ENCODE data around the gene GAS6.
"Not testable (repeated sequence)": the region's sequence is repeated elsewhere in the genome, so short reads cannot be mapped to it uniquely, and the experiment has no call there.

GAS6 gene

DNA sequence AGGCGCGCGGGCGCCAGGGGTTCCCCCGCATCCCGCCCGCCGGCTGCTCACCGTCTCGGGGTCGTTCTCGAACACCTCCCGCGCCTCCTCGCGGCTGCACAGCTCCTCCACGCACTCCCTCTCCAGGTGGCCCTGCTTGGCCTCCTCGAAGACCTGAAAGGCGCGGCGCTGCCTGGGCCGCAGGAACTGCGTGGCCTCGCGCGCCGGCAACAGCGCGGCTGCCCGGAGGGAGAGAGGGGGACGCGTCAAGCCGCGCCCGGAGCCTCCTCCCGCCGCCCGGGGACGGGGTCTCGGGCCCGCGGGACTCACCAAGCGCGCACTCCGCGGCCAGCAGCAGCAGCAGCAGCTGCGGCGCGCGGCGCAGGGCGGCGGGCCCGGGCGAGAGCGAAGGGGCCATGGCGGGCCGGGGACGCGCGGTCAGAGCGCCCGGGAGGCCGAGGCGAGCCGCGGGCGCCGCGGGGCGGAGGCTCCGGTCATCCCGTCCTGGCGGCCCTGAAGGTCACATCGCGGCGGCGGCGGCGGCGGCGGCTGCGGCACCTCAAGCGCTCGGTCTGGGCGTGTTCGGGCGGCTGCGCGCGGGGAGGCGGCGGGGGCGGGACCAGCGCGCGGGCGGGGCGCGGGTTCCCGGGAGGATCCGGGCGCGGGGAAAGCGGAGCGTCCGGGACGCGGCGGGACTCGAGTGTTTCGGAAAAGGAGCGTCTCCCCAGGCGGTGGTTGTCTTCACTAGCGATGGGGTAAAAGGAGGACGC is at the start of gene GAS6:
Gene GAS6, minus strand, starts transcription at position 553 of the 749 bp plus-strand sequence. Its CDS starts 156 bp downstream, at position 397.
- Histone ChIP-seq H3K9me3 (ENCODE audit: low read length) (no peaks in the 10 kb centered on the region), H3K27ac (ENCODE audit: low read depth, low read length) (peak within 1 kb of the TSS; percentile 82), H3K4me1 (ENCODE audit: insufficient read depth, low read length) (peaks cover 7% of the 10 kb centered on the region), H3K4me3 (ENCODE audit: low read depth in 1 of 2, low read length in 2 of 2) (peak within 1 kb of the TSS; percentile 72 to 96), H3K27me3 (ENCODE audit: control insufficient read depth in 1 of 2, insufficient read depth in 2 of 2, low read length in 2 of 2) (peaks cover 0 to under 1% of the 10 kb centered on the region in 2 donors), H3K36me3 (ENCODE audit: insufficient read depth, low read length) (no peaks in the 10 kb centered on the region), H3K9ac (ENCODE audit: low read length) (peak within 1 kb of the TSS; percentile 39)

DNA sequence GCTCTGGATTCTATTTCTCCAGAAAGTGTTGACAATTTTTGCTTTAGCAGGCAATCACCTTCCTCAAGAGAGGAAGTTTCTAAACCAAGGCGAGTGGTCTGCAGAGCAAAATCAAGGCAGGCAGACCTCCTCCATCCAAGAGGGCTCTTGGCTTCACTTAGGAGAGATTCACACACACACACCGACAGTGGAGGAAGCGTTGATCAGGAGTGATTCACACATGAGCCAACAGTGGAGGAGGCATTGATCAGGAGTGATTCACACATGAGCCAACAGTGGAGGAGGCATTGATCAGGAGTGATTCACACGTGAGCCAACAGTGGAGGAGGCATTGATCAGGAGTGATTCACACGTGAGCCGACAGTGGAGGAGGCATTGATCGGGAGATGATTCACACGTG is 49.5 kb upstream of the GAS6 start:
- not testable (repeated sequence) for H3K9me3 ChIP-seq (ENCODE audit: low read length); H3K9ac ChIP-seq (ENCODE audit: low read length); H3K36me3 ChIP-seq (ENCODE audit: insufficient read depth, low read length); H3K4me3 ChIP-seq (ENCODE audit: low read depth in 1 of 2, low read length in 2 of 2); H3K27ac ChIP-seq (ENCODE audit: low read depth, low read length); H3K4me1 ChIP-seq (ENCODE audit: insufficient read depth, low read length)
- peaks cover 6 to 22% of the 10 kb centered on the region in 2 donors for H3K27me3 ChIP-seq (ENCODE audit: control insufficient read depth in 1 of 2, insufficient read depth in 2 of 2, low read length in 2 of 2)

DNA sequence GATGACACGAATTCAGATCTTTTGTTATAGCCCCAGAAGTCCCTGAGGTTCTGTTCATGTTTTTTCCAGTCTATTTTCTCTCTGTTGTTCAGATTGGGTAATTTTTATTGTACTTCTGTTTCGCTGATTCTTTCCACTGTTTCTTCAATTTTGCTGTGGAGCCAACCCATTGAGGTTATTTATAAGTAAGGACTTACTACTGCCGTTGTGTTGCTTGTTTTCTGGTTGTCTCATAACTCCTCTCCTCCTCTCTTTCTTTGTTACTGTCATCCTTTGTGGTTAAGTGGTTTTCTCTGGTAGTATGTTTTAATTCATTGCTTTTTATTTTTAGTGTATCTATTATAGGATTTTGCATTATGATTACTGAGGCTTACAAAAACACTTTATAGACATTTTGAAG is 48.7 kb upstream of the GAS6 start:
- Histone ChIP-seq H3K27ac (ENCODE audit: low read depth, low read length) (no peak overlapping the region), H3K9ac (ENCODE audit: low read length) (no peak overlapping the region), H3K27me3 (ENCODE audit: control insufficient read depth in 1 of 2, insufficient read depth in 2 of 2, low read length in 2 of 2) (peaks cover 6 to 21% of the 10 kb centered on the region in 2 donors), H3K4me1 (ENCODE audit: insufficient read depth, low read length) (peaks cover 5% of the 10 kb centered on the region), H3K36me3 (ENCODE audit: insufficient read depth, low read length) (no peaks in the 10 kb centered on the region), H3K4me3 (ENCODE audit: low read depth in 1 of 2, low read length in 2 of 2) (no peak overlapping the region), H3K9me3 (ENCODE audit: low read length) (no peaks in the 10 kb centered on the region)

DNA sequence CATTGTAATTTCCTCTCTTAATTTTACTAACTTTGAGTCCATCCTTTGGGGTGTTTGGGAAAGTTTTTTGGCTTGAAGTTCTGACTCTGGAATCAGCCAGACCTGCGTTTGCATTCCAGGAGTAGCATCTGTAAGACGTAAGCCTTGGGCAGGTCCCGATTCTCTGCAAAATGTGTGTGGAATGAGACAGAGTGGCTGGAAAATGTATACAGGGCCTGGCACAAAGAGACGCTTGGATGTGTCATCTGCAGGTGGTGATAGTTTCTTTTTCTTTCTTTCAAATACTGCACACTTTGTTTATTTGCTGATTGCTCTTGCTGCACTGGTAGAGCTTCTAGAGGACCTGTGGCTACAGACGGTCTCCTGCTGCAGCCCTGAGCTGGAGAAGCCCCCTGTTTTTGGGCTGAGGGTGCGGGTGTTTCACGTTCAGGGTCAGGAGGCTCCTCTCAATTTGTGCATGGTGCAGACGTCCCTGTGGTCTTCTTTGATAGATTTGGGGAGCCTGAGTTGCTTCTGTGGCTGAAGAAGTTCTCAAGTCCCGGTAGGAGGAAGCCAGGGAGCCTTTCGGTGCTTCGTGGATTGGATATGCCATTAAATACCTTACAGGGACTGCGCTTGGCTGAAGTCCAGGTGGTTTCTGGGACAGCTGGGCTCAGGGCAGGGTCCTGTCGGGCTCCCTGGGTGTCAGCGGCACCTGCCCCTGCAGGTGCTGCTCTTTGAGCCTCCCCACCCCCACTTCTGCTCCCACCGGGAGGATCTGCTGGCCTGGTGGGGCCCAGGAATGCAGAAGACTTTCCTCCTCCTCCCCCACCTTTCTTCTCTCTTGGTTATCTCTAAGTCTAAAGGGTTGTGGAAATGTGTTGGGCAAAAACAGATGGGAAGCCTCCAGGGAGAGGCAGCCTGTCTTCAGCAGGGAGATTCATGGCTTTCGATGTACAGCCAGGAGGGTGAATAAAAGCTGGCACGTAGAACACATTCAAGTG is 44.0 kb upstream of the GAS6 start:
- Histone ChIP-seq H3K27me3 (ENCODE audit: control insufficient read depth in 1 of 2, insufficient read depth in 2 of 2, low read length in 2 of 2) (peaks cover 0 to 5% of the 10 kb centered on the region in 2 donors), H3K36me3 (ENCODE audit: insufficient read depth, low read length) (no peaks in the 10 kb centered on the region), H3K27ac (ENCODE audit: low read depth, low read length) (no peak overlapping the region), H3K4me3 (ENCODE audit: low read depth in 1 of 2, low read length in 2 of 2) (no peak overlapping the region), H3K4me1 (ENCODE audit: insufficient read depth, low read length) (no peaks in the 10 kb centered on the region), H3K9ac (ENCODE audit: low read length) (no peak overlapping the region), H3K9me3 (ENCODE audit: low read length) (no peaks in the 10 kb centered on the region)

DNA sequence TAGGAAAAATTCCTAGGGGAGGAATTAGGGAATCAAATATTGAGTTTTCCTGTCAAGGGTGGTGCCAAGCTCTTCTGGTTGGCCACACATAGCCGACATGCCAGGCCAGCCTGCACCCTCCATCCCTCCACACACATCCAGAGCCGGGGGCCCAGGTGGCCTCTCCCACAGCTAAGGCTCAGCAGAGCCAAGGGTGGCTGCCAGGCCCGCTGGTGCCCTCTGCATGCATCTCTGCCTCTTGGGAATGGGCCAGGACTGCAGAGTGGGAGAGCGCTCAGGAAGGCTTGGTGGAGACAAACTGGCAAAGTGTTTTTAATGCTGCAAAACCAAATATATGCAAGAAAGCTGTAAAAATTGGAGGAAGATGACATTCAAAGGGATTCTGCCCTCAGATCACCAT is 42.7 kb upstream of the GAS6 start:
- Histone ChIP-seq H3K36me3 (ENCODE audit: insufficient read depth, low read length) (no peaks in the 10 kb centered on the region), H3K27me3 (ENCODE audit: control insufficient read depth in 1 of 2, insufficient read depth in 2 of 2, low read length in 2 of 2) (peaks cover 0 to 5% of the 10 kb centered on the region in 2 donors), H3K4me3 (ENCODE audit: low read depth in 1 of 2, low read length in 2 of 2) (no peak overlapping the region), H3K9ac (ENCODE audit: low read length) (no peak overlapping the region), H3K9me3 (ENCODE audit: low read length) (no peaks in the 10 kb centered on the region), H3K4me1 (ENCODE audit: insufficient read depth, low read length) (no peaks in the 10 kb centered on the region), H3K27ac (ENCODE audit: low read depth, low read length) (no peak overlapping the region)

DNA sequence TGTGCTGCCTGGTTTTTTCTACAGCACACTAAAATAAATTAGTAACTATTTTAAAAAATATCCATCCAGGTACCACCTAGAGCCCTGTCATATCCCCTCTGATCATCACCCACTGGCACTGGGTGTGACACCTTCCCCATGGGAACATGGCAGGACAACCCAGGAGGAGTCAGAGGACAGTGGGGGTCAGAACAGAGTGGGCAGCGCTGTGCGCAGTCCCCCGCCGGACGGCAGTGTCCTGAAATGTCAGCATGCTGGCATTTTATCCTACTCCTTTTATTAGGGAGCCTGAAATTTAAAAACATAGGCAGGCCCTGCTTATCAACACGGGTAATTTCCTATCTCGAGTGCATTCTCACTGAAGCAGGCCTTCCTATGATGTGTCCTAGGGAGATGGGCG is 42.1 kb upstream of the GAS6 start:
- Histone ChIP-seq H3K4me3 (ENCODE audit: low read depth in 1 of 2, low read length in 2 of 2) (no peak overlapping the region), H3K36me3 (ENCODE audit: insufficient read depth, low read length) (no peaks in the 10 kb centered on the region), H3K9ac (ENCODE audit: low read length) (no peak overlapping the region), H3K27ac (ENCODE audit: low read depth, low read length) (no peak overlapping the region), H3K4me1 (ENCODE audit: insufficient read depth, low read length) (no peaks in the 10 kb centered on the region), H3K27me3 (ENCODE audit: control insufficient read depth in 1 of 2, insufficient read depth in 2 of 2, low read length in 2 of 2) (peaks cover 0 to 5% of the 10 kb centered on the region in 2 donors), H3K9me3 (ENCODE audit: low read length) (no peaks in the 10 kb centered on the region)

DNA sequence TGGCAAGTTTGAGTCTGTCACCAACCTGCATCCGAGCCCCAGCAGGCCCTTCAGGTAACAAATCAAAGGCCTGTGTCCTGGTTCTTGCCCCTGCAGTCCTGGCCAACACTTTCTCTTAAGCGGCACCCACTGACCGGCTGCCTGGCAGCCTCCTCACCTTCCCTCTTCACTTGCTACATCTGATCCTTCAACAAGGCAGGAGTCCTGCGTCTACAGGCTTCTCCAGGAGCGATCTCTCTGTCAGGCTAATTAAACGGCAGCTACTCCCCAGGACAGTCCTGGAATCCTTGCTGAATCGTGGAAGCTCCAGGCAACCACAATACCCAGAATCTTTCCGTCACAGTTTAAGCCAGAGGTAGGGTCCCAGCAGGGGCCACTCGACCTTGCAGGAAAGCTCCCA is 41.1 kb upstream of the GAS6 start:
- Histone ChIP-seq H3K4me3 (ENCODE audit: low read depth in 1 of 2, low read length in 2 of 2) (no peak overlapping the region), H3K27ac (ENCODE audit: low read depth, low read length) (no peak overlapping the region), H3K9ac (ENCODE audit: low read length) (no peak overlapping the region), H3K9me3 (ENCODE audit: low read length) (no peaks in the 10 kb centered on the region), H3K27me3 (ENCODE audit: control insufficient read depth in 1 of 2, insufficient read depth in 2 of 2, low read length in 2 of 2) (peaks cover 0 to 5% of the 10 kb centered on the region in 2 donors), H3K4me1 (ENCODE audit: insufficient read depth, low read length) (no peaks in the 10 kb centered on the region), H3K36me3 (ENCODE audit: insufficient read depth, low read length) (no peaks in the 10 kb centered on the region)

DNA sequence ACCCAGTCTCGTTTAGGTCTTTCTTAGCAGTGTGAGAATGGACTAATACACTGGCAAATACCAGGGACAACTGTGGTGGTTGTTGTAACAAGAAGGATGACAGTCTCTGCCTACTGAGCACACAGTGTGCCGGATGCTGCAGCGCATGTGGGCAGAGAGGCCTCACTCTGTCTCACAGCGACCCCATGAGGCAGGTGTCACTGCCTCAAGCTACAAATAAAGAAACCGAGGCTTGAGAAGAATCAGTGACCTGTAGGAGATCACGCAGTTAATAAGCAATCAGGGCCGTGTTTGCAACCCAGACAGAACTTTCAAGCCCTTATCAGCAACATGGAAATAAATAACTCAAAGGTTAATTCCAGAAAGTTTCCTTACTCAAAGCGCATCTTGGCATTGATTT is 40.5 kb upstream of the GAS6 start:
- H3K4me3 ChIP-seq (ENCODE audit: low read depth in 1 of 2, low read length in 2 of 2) = no peak overlapping the region
- H3K27me3 ChIP-seq (ENCODE audit: control insufficient read depth in 1 of 2, insufficient read depth in 2 of 2, low read length in 2 of 2) = peaks cover 0 to 5% of the 10 kb centered on the region in 2 donors
- no peaks in the 10 kb centered on the region for H3K4me1 ChIP-seq (ENCODE audit: insufficient read depth, low read length)
- H3K27ac ChIP-seq (ENCODE audit: low read depth, low read length) = no peak overlapping the region
- H3K9me3 ChIP-seq (ENCODE audit: low read length) = no peaks in the 10 kb centered on the region
- H3K9ac ChIP-seq (ENCODE audit: low read length) = no peak overlapping the region
- no peaks in the 10 kb centered on the region for H3K36me3 ChIP-seq (ENCODE audit: insufficient read depth, low read length)

DNA sequence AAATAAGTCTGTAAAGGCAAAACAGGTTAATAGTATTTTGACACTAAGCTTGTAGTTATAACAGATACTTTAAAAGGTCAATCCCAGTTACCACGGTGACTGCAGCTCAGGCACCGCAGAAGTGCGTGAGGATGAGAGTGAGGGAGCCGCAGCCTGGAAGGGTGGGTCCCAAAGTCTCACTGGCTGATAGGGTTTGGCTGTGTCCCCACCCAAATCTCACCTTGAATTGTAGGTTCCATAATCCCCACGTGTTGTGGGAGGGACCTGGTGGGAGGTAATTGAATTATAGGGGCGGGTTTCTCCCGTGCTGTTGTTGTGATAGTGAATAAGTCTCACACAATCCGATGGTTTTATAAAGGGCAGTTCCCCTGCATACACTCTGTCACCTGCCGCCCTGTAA is 40.0 kb upstream of the GAS6 start:
- Histone ChIP-seq H3K4me3 (ENCODE audit: low read depth in 1 of 2, low read length in 2 of 2) (no peak overlapping the region), H3K36me3 (ENCODE audit: insufficient read depth, low read length) (no peaks in the 10 kb centered on the region), H3K9me3 (ENCODE audit: low read length) (no peaks in the 10 kb centered on the region), H3K4me1 (ENCODE audit: insufficient read depth, low read length) (no peaks in the 10 kb centered on the region), H3K27ac (ENCODE audit: low read depth, low read length) (no peak overlapping the region), H3K9ac (ENCODE audit: low read length) (no peak overlapping the region), H3K27me3 (ENCODE audit: control insufficient read depth in 1 of 2, insufficient read depth in 2 of 2, low read length in 2 of 2) (peaks cover 0 to 5% of the 10 kb centered on the region in 2 donors)

DNA sequence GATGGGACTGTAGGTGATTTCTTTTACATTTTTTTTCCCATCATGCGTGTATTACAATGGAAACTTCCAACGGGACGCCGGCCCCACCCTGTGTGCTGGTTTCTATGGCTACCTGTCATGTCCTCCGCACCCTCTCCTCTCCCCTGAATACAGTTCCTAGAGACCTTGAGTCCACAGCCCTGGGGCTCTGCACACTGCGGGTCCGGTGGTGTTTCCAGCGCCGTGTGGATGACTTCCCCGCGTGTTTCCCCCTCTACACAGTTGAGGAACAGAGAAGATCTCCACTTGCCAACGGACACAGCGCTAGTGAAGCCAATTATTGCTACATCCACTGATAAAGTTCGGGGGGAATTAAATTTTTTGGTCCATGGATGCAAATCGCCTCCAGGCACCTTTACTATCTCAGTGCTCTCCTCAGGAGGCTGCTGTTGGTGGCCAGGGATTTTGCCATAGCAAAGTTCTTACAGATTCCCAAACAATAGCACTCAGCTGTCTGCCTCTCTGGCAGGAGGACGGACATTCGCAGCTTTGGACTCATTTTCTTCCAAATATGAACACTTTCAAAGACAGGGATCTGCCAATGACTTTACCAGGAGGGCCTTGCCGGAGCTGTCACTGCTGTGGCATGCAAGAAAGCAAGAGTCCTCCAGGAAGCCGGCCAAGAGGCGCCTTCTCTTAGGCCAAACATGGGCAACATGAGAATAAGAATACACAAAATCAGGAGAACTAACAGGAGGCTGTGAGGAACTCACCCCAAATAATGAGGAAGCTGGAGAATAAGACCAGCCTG is 39.3 kb upstream of the GAS6 start:
- H3K27ac ChIP-seq (ENCODE audit: low read depth, low read length) = no peak overlapping the region
- no peak overlapping the region for H3K4me3 ChIP-seq (ENCODE audit: low read depth in 1 of 2, low read length in 2 of 2)
- H3K9ac ChIP-seq (ENCODE audit: low read length) = no peak overlapping the region
- H3K36me3 ChIP-seq (ENCODE audit: insufficient read depth, low read length) = no peaks in the 10 kb centered on the region
- H3K27me3 ChIP-seq (ENCODE audit: control insufficient read depth in 1 of 2, insufficient read depth in 2 of 2, low read length in 2 of 2) = peaks cover 0 to 5% of the 10 kb centered on the region in 2 donors
- H3K4me1 ChIP-seq (ENCODE audit: insufficient read depth, low read length) = no peaks in the 10 kb centered on the region
- no peaks in the 10 kb centered on the region for H3K9me3 ChIP-seq (ENCODE audit: low read length)

DNA sequence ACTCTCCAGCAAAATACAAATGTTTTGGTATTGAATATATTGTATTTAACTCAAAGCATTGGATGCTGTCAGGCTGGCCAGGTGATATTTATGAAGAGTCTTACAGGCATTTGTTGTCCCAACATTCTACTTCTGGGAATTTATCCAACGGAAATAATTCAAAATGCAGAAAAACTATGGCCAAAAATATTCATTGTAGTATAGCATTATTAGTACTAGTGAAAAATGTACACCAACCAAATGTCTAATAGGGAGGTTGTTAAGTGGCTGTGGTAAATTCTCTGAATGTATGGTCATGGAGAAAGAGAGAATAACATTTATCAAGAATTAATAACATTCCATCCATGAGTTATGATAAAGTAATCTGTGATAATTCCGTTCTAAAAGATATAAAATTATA is 38.6 kb upstream of the GAS6 start:
- H3K27me3 ChIP-seq (ENCODE audit: control insufficient read depth in 1 of 2, insufficient read depth in 2 of 2, low read length in 2 of 2) = no peaks in the 10 kb centered on the region
- no peaks in the 10 kb centered on the region for H3K36me3 ChIP-seq (ENCODE audit: insufficient read depth, low read length)
- H3K9ac ChIP-seq (ENCODE audit: low read length) = no peak overlapping the region
- no peak overlapping the region for H3K27ac ChIP-seq (ENCODE audit: low read depth, low read length)
- H3K4me3 ChIP-seq (ENCODE audit: low read depth in 1 of 2, low read length in 2 of 2) = no peak overlapping the region
- H3K4me1 ChIP-seq (ENCODE audit: insufficient read depth, low read length) = no peaks in the 10 kb centered on the region
- no peaks in the 10 kb centered on the region for H3K9me3 ChIP-seq (ENCODE audit: low read length)
